ENCODE measurements around the gene GRM7. TPM values are rescaled to one million over a fixed set of nuclear protein-coding genes. Genes with fewer than 3 reads are reported as not detected.

Gene GRM7
- total and polyA plus RNA-seq, 5 donors from 2014 or later = not detected

GRCh38 chr3:7433073-7433472, 572.2 kb downstream of the GRM7 start:
- Histone ChIP-seq H3K4me1 (ENCODE audit: control insufficient read depth, insufficient read depth, low read length, poor library complexity, severe bottlenecking) (no peaks in the 10 kb centered on the region), H3K4me3 (ENCODE audit: low read depth, low read length) (no peak overlapping the region), H3K36me3 (ENCODE audit: control insufficient read depth, insufficient read depth, low read length) (no peaks in the 10 kb centered on the region), H3K27me3 (ENCODE audit: control insufficient read depth, insufficient read depth, low read length) (no peaks in the 10 kb centered on the region), H3K9me3 (ENCODE audit: control insufficient read depth in 2 of 2, low read length in 2 of 2) (peaks cover 3 to 5% of the 10 kb centered on the region in 2 experiments), H3K27ac (ENCODE audit: insufficient read depth, low read length, poor library complexity, severe bottlenecking) (no peak overlapping the region)
- DNase-seq (no peak), ATAC-seq (ENCODE audit: low read depth in 2 of 2) (no peak)
- Mint-ChIP-seq H3K27me3 (no peaks in the 10 kb centered on the region), H3K36me3 (no peaks in the 10 kb centered on the region), H3K4me1 (no peaks in the 10 kb centered on the region), H3K27ac (no peak overlapping the region), H3K4me3 (no peak overlapping the region), H3K9me3 (peaks cover 0 to 26% (median 10%) of the 10 kb centered on the region in 7 donors)

- H3K27ac Mint-ChIP-seq = no peak overlapping the region
- H3K4me1 Mint-ChIP-seq = no peaks in the 10 kb centered on the region
- H3K4me3 ChIP-seq (ENCODE audit: low read depth, low read length) = no peak overlapping the region
- H3K27ac ChIP-seq (ENCODE audit: insufficient read depth, low read length, poor library complexity, severe bottlenecking) = no peak overlapping the region
- H3K27me3 ChIP-seq (ENCODE audit: control insufficient read depth, insufficient read depth, low read length) = no peaks in the 10 kb centered on the region
- H3K9me3 ChIP-seq (ENCODE audit: control insufficient read depth in 2 of 2, low read length in 2 of 2) = peaks cover 3 to 5% of the 10 kb centered on the region in 2 experiments
- no peaks in the 10 kb centered on the region for H3K36me3 Mint-ChIP-seq
- ATAC-seq (ENCODE audit: low read depth in 2 of 2) = no peak
- DNase-seq = no peak
- H3K4me1 ChIP-seq (ENCODE audit: control insufficient read depth, insufficient read depth, low read length, poor library complexity, severe bottlenecking) = no peaks in the 10 kb centered on the region
- H3K27me3 Mint-ChIP-seq = no peaks in the 10 kb centered on the region
- no peaks in the 10 kb centered on the region for H3K36me3 ChIP-seq (ENCODE audit: control insufficient read depth, insufficient read depth, low read length)
- peaks cover 0 to 19% (median 8%) of the 10 kb centered on the region in 7 donors for H3K9me3 Mint-ChIP-seq
- H3K4me3 Mint-ChIP-seq = no peak overlapping the region
Observed at GRCh38 chr3:7436542-7436941, 575.6 kb downstream of the GRM7 start.

GRCh38 chr3:7437231-7437630, 576.3 kb downstream of the GRM7 start:
- Histone ChIP-seq H3K36me3 (ENCODE audit: control insufficient read depth, insufficient read depth, low read length) (no peaks in the 10 kb centered on the region), H3K27me3 (ENCODE audit: control insufficient read depth, insufficient read depth, low read length) (no peaks in the 10 kb centered on the region), H3K27ac (ENCODE audit: insufficient read depth, low read length, poor library complexity, severe bottlenecking) (no peak overlapping the region), H3K9me3 (ENCODE audit: control insufficient read depth in 2 of 2, low read length in 2 of 2) (peaks cover 3 to 5% of the 10 kb centered on the region in 2 experiments), H3K4me1 (ENCODE audit: control insufficient read depth, insufficient read depth, low read length, poor library complexity, severe bottlenecking) (no peaks in the 10 kb centered on the region), H3K4me3 (ENCODE audit: low read depth, low read length) (no peak overlapping the region)
- H3K4me1 Mint-ChIP-seq = no peaks in the 10 kb centered on the region
- ATAC-seq (ENCODE audit: low read depth in 2 of 2) = no peak
- H3K9me3 Mint-ChIP-seq = peaks cover 0 to 24% (median 8%) of the 10 kb centered on the region in 7 donors
- no peak overlapping the region for H3K27ac Mint-ChIP-seq
- no peaks in the 10 kb centered on the region for H3K36me3 Mint-ChIP-seq
- no peaks in the 10 kb centered on the region for H3K27me3 Mint-ChIP-seq
- no peak overlapping the region for H3K4me3 Mint-ChIP-seq
- no peak for DNase-seq

GRCh38 chr3:7439101-7439680, 578.3 kb downstream of the GRM7 start:
- H3K27ac ChIP-seq (ENCODE audit: insufficient read depth, low read length, poor library complexity, severe bottlenecking) = no peak overlapping the region
- Mint-ChIP-seq H3K9me3 (peaks cover 0 to 24% (median 6%) of the 10 kb centered on the region in 7 donors), H3K4me1 (no peaks in the 10 kb centered on the region), H3K36me3 (no peaks in the 10 kb centered on the region), H3K27me3 (no peaks in the 10 kb centered on the region), H3K27ac (no peak overlapping the region), H3K4me3 (no peak overlapping the region)
- ATAC-seq (ENCODE audit: low read depth in 2 of 2) (no peak), DNase-seq (peak in 1 of 3 donors; percentile 0)
- H3K27me3 ChIP-seq (ENCODE audit: control insufficient read depth, insufficient read depth, low read length) = no peaks in the 10 kb centered on the region
- H3K36me3 ChIP-seq (ENCODE audit: control insufficient read depth, insufficient read depth, low read length) = no peaks in the 10 kb centered on the region
- H3K4me3 ChIP-seq (ENCODE audit: low read depth, low read length) = no peak overlapping the region
- H3K9me3 ChIP-seq (ENCODE audit: control insufficient read depth in 2 of 2, low read length in 2 of 2) = peaks cover 0 to 5% of the 10 kb centered on the region in 2 experiments
- H3K4me1 ChIP-seq (ENCODE audit: control insufficient read depth, insufficient read depth, low read length, poor library complexity, severe bottlenecking) = no peaks in the 10 kb centered on the region

GRCh38 chr3:7444886-7445285, 584.0 kb downstream of the GRM7 start:
- no peaks in the 10 kb centered on the region for H3K9me3 ChIP-seq (ENCODE audit: control insufficient read depth in 2 of 2, low read length in 2 of 2)
- H3K4me1 ChIP-seq (ENCODE audit: control insufficient read depth, insufficient read depth, low read length, poor library complexity, severe bottlenecking) = no peaks in the 10 kb centered on the region
- H3K27me3 Mint-ChIP-seq = no peaks in the 10 kb centered on the region
- no peaks in the 10 kb centered on the region for H3K4me1 Mint-ChIP-seq
- H3K4me3 ChIP-seq (ENCODE audit: low read depth, low read length) = no peak overlapping the region
- no peak overlapping the region for H3K27ac Mint-ChIP-seq
- H3K27ac ChIP-seq (ENCODE audit: insufficient read depth, low read length, poor library complexity, severe bottlenecking) = no peak overlapping the region
- no peaks in the 10 kb centered on the region for H3K27me3 ChIP-seq (ENCODE audit: control insufficient read depth, insufficient read depth, low read length)
- H3K9me3 Mint-ChIP-seq = peaks cover 0 to 14% (median 2%) of the 10 kb centered on the region in 7 donors
- ATAC-seq (ENCODE audit: low read depth in 2 of 2) (no peak), DNase-seq (no peak)
- no peak overlapping the region for H3K4me3 Mint-ChIP-seq
- no peaks in the 10 kb centered on the region for H3K36me3 ChIP-seq (ENCODE audit: control insufficient read depth, insufficient read depth, low read length)
- H3K36me3 Mint-ChIP-seq = no peaks in the 10 kb centered on the region

- Histone ChIP-seq H3K36me3 (ENCODE audit: control insufficient read depth, insufficient read depth, low read length) (no peaks in the 10 kb centered on the region), H3K4me1 (ENCODE audit: control insufficient read depth, insufficient read depth, low read length, poor library complexity, severe bottlenecking) (no peaks in the 10 kb centered on the region), H3K27me3 (ENCODE audit: control insufficient read depth, insufficient read depth, low read length) (no peaks in the 10 kb centered on the region), H3K9me3 (ENCODE audit: control insufficient read depth in 2 of 2, low read length in 2 of 2) (no peaks in the 10 kb centered on the region), H3K4me3 (ENCODE audit: low read depth, low read length) (no peak overlapping the region), H3K27ac (ENCODE audit: insufficient read depth, low read length, poor library complexity, severe bottlenecking) (no peak overlapping the region)
- no peaks in the 10 kb centered on the region for H3K27me3 Mint-ChIP-seq
- no peak overlapping the region for H3K27ac Mint-ChIP-seq
- no peaks in the 10 kb centered on the region for H3K4me1 Mint-ChIP-seq
- DNase-seq = no peak
- H3K4me3 Mint-ChIP-seq = no peak overlapping the region
- H3K9me3 Mint-ChIP-seq = peaks cover 0 to 14% (median 2%) of the 10 kb centered on the region in 7 donors
- ATAC-seq (ENCODE audit: low read depth in 2 of 2) = no peak
- no peaks in the 10 kb centered on the region for H3K36me3 Mint-ChIP-seq
Observed at GRCh38 chr3:7445331-7445730, 584.4 kb downstream of the GRM7 start.

- no peaks in the 10 kb centered on the region for H3K27me3 Mint-ChIP-seq
- no peak overlapping the region for H3K4me3 Mint-ChIP-seq
- Histone ChIP-seq H3K4me1 (ENCODE audit: control insufficient read depth, insufficient read depth, low read length, poor library complexity, severe bottlenecking) (no peaks in the 10 kb centered on the region), H3K27ac (ENCODE audit: insufficient read depth, low read length, poor library complexity, severe bottlenecking) (no peak overlapping the region), H3K36me3 (ENCODE audit: control insufficient read depth, insufficient read depth, low read length) (no peaks in the 10 kb centered on the region), H3K4me3 (ENCODE audit: low read depth, low read length) (no peak overlapping the region), H3K9me3 (ENCODE audit: control insufficient read depth in 2 of 2, low read length in 2 of 2) (no peaks in the 10 kb centered on the region), H3K27me3 (ENCODE audit: control insufficient read depth, insufficient read depth, low read length) (no peaks in the 10 kb centered on the region)
- no peaks in the 10 kb centered on the region for H3K4me1 Mint-ChIP-seq
- no peak overlapping the region for H3K27ac Mint-ChIP-seq
- DNase-seq (no peak), ATAC-seq (ENCODE audit: low read depth in 2 of 2) (no peak)
- H3K9me3 Mint-ChIP-seq = peaks cover 0 to 17% (median 6%) of the 10 kb centered on the region in 7 donors
- H3K36me3 Mint-ChIP-seq = no peaks in the 10 kb centered on the region
Observed at GRCh38 chr3:7447197-7447769, 586.4 kb downstream of the GRM7 start.

GRCh38 chr3:7456386-7456785, 595.5 kb downstream of the GRM7 start:
- Mint-ChIP-seq H3K9me3 (peaks cover 0 to 12% (median under 1%) of the 10 kb centered on the region in 7 donors), H3K27ac (no peak overlapping the region), H3K4me3 (no peak overlapping the region), H3K4me1 (no peaks in the 10 kb centered on the region), H3K27me3 (no peaks in the 10 kb centered on the region), H3K36me3 (no peaks in the 10 kb centered on the region)
- H3K36me3 ChIP-seq (ENCODE audit: control insufficient read depth, insufficient read depth, low read length) = no peaks in the 10 kb centered on the region
- DNase-seq (no peak), ATAC-seq (ENCODE audit: low read depth in 2 of 2) (no peak)
- no peak overlapping the region for H3K4me3 ChIP-seq (ENCODE audit: low read depth, low read length)
- H3K9me3 ChIP-seq (ENCODE audit: control insufficient read depth in 2 of 2, low read length in 2 of 2) = no peaks in the 10 kb centered on the region
- no peaks in the 10 kb centered on the region for H3K27me3 ChIP-seq (ENCODE audit: control insufficient read depth, insufficient read depth, low read length)
- no peak overlapping the region for H3K27ac ChIP-seq (ENCODE audit: insufficient read depth, low read length, poor library complexity, severe bottlenecking)
- H3K4me1 ChIP-seq (ENCODE audit: control insufficient read depth, insufficient read depth, low read length, poor library complexity, severe bottlenecking) = no peaks in the 10 kb centered on the region

Measured in CD4-positive, CD25-positive, alpha-beta regulatory T cell (primary cell).